Activated CD8-positive, alpha-beta memory T cell treated with anti-CD3 and anti-CD28 coated beads, Interleukin-2, amount 50 U/mL, for 4 hours (primary cell): ENCODE data around the gene C16orf87.
"Not testable (repeated sequence)": the region's sequence is repeated elsewhere in the genome, so short reads cannot be mapped to it uniquely, and the experiment has no call there.

Experiments used
- DNase-seq: peaks from one replicate; pipeline ENCODE4 v3.0.0-alpha.2; 2020

The C16orf87 gene

DNA sequence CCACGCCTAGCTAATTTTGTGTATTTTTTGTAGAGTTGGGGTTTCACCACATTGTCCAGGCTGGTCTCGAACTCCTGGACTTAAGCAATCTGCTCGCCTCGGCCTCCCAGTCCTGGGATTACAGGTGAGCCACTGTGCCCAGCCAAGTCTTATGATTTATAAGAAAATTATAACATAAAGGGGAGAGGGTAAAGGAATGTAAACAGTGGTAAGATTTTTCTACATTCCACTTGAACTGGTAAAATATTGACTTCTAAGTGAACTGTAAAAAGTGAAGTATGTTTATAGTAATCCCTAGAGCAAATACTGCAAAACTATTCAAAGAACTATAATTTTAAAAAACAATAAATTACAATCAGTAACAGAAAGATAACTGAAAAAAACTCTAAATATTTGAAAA, 33.5 kb downstream of the C16orf87 start:
- no peak for DNase-seq

DNA sequence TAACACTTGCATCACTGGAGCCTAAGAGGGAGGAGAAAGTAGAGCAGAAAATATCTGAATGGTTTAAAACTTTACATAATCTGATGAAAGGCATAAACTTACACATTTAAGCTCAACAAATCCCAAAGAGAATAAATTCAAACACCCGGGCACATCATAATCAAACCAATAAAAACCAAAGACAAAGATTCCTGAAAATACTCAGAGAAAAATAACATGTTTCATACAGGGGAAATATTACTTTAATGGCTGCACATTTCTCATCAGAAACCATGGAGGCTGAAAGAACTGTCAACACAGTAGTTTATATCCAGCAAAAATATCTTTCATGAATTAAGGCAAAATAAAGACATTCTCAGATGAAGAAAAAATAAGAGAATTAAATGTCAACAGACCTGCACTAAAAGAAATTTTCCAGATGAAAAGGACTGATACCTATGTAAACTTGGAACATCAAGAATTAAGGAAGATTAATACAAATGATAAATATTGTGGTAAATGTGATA, 34.2 kb downstream of the C16orf87 start:
- no peak for DNase-seq

DNA sequence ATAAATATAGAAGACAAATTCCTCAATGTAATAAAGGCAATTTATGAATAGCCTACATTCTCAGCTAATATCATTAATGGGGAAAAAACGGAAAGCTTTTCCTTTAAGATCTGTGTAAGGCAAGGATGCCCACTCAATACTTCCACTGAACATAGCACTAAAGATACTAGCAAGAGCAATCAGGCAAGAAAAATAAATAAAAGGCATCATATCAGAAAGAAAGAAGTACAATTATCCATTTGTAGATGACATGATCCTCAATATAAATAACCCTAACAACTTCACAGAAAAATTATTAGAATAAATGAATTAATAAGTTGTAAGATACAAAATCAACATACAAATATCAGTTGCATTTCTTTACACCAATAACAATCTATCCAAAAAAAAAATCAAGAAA, 37.1 kb downstream of the C16orf87 start:
- DNase-seq: no peak

DNA sequence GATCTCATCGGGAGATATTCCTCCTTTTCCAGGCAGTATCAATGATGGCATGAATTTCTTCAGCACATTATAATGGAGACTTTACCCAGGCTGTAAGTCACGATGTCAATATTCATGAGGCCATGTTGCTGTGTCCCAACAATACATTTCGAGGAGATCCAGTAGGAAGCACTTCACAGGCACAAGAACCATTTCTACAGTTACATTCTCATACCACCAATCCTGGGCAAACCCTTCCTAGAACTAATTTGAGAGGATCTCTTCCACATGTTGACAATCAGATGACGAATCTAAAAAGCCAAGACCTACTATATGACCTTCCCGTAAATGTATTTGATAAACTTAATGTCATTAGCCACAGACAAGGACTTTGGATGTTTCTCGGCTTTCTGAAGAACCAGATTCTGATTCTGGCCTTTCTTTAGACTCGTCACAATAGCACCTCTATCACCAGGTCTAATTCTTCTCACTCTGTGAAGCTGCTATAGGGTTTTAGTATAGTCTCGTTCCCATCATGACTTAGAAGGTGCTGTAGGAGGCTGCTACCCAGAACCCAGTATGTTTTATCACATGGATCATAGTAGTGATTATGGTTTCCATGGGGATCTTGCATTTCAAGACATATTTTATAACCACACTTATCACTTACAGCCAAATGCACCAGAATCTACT, 40.2 kb downstream of the C16orf87 start:
- no peak for DNase-seq

DNA sequence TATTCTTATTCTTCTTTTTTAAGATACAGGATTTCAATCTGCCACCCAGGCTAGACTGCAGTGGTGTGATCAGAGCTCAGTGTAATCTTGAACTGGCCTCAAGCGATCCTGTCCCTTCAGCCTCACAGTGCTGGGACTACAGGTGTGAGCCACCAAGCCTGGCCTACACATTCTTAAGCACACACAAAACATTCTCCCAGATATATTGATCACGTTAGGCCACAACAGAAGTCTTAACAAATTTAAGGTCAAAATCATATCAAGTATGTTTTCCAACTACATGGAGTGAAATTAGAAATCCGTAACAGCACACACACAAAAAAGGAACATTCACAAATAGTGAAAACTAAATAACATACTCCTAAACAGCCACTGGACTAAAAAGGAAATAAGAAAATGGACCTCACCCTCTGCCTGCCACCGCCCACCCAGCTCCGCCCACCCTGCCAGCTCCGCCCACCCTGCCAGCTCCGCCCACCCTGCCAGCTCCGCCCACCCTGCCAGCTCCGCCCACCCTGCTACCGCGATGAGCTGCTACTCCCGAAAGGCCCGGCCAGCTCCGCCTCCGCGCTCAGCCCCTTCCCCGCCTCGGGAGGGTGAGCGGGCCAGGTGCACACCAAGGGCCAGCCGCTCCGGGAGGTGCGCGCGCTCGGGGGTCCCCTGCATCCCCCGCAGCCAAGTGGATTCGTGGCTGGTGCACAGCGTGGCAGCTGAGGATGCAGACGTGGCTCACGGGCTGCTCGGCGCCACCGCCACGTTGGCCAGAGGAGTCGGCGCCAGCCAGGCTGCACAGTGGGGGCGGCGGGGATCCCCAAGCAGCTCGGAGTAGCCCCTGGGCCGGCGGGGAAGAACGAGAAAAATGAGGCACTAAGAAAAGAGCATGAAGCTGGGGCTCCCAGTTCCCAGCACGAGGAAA, 41.2 kb downstream of the C16orf87 start:
- peak; percentile 70 for DNase-seq

DNA sequence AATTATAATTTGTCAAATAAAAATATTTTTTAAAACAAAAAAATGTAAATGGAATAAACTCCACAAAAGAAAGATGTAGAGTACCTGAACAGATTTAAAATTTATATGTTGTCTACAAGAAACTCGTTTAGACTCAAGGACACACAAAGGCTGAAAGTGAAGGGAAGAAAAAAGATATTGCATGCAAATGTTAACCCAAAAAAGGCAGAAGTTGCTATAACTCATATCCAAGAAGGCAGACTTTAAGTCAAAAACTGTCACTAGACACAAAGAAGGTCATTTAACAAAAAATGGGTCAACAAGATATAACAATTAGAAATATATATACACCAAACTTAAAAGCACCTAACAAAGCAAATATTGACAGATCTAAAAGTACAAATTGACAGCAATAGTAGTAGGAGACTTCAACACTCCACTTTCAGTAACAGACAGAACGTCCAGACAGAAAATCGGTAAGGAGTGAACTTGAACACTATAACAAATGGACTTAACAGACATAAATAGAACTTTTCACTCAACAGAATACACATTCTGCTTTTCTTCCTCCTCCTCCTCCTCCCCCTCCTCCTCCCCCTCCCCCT, 42.0 kb downstream of the C16orf87 start:
- DNase-seq: no peak

DNA sequence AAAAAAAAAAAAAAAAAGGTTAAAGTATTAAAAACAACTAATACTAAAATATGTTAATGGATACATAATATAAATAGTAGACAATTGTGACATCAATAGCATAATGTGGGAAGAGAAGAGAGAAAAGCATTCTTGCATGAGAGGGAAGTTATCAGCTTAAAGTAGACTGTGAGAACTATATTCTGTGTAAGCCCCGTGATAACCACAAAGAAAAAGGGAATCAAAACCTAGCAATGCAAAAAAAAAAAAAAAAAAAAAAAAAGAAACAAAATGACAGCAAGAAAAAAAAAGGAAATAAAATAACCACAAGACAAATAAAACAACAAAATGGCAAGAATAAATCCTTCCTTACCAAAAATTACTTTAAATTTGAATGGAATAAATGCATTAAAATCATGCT, 43.1 kb downstream of the C16orf87 start:
- no peak for DNase-seq

DNA sequence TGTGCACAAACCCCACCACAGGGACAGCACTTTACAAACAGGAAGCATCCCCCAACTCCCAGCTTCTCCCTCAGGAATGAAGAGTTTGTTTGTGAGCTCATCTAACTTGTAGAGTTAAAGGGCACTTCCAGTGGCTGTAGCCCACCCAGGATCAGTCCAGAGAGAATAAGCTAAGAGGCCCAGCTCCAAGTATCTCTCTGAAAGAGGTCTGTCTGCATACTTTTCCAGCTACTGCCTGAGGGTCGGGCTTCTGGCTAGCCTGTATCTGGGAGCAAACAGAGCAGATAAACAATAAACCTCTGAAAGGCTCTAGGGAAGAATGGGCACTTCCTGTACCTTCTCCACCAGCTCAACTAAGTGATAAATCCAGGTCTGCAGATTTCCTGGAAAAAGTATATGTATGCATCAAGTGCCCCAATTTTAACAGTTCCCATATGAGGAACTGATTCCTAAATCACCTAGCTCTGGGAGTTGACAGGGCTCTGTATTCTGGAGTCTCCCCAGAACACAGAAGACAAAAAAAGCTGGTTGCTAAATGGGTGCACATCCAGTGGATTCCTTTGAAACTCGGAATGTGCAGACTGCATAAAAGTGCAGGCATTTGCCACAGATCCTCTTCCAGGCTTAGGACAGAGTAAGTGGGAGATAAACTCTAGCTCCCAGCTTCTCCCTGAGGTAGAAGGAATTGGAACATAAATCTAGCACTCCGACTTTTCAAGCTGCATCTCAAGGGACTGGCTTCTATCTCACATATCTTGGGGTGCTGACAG, 45.7 kb downstream of the C16orf87 start:
- DNase-seq: no peak

DNA sequence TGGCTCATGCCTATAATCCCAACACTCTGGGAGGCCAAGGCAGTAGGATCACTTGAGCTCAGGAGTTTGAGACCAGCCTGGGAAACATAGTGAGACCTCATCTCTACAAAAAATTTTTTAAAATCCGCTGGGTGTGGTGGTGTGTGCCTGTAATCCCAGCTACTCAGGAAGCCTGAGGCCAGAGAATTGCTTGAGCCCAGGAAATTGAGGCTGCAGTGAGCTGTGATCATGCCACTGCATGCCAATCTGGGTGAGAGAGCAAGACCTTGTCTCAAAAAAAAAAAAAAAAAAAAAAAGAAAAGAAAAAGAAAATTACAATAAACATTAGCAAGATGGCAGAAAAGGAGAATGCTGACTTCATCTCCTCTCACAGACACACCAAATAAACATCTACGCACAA, 46.4 kb downstream of the C16orf87 start:
- DNase-seq: not testable (repeated sequence)

DNA sequence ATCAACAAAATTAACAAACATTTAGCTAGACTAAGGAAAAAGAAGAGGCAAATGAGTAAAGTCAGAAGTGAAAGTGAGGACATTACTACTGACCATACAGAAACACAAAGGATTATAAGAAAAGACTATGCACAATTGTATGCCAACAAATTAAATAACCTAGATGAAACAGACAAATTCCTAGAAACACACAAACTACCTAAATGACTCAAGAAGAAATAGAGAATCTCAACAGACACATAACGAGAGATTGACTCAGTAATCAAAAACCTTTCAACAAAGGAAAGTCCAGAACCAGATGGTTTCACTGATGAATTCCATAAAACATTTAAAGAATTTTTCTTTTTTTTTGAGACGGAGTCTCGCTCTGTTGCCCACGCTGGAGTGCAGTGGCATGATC, 47.2 kb downstream of the C16orf87 start:
- no peak for DNase-seq

DNA sequence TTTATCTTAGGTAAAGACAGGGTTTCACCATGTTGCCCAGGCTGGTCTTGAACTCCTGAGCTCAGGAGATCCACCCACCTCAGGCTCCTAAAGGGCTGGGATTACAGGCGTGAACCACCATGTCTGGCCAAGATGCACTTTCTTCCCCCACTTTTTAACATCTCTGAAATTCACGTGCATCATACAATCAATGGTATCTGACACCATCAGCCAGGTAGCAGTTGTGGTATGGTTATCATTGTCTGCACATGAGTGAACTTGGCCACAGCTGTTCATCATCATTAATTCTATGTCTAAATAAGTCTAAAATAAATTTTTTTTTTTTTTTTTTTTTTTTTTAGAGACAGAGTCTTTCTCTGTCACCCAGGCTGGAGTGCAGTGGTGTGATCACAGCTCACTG, 48.7 kb downstream of the C16orf87 start:
- DNase-seq: no peak

DNA sequence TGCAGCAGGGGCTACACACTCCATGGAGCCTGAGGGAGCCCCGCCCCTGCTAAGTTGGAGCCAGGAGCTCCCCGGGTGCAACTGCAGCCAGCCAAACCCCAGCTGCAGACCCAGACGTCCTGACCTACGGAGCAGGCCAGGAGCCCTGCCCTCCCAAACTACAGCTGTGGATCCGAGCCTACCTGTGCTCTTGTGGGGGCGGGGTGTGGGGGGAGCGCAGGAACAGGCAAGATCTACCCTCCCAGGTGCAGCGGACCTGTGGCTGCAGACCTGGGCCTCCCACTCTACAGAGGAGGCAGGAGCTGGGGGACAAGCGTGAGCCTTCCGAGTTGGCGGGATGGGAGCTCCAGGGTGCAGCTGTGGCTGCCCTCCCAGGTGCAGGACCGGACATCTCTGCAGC, 53.2 kb downstream of the C16orf87 start:
- DNase-seq: no peak

DNA sequence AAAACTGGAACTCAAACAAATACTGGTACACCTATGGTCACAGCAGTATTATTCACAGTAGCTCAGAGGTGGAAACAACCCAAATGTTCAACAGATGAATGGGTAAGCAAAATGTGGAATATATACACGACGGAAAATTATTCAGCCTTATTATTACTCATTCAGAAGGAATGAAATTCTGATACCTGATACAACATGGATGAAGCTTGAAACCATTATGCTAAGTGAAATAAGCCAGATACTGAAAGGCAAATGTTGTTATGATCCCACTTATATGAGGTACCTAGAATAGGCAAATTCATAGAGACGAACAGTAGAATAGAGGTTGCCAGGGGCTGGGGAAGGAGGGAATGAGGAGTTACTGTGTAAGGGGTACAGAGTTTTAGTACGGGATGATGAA, 55.8 kb downstream of the C16orf87 start:
- no peak for DNase-seq

DNA sequence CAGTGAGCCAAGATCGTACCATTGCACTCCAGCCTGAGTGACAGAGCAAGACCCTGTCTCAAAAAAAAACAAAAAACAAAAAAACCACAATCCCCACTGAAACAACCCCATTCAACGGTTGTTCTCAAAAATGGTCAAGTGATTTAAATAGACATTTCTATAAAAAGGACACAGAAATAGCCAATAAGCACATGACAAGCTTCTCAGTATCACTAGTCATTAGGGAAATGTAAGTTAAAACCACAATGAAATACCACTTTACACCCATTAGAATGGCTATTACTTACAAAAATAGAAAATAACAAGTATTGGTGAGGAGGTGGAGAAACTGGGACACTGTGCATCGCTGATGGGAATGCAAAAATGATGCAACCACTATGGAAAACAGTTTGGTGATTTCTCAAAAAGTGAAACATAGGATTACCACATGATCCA, 56.2 kb downstream of the C16orf87 start:
- DNase-seq: no peak

DNA sequence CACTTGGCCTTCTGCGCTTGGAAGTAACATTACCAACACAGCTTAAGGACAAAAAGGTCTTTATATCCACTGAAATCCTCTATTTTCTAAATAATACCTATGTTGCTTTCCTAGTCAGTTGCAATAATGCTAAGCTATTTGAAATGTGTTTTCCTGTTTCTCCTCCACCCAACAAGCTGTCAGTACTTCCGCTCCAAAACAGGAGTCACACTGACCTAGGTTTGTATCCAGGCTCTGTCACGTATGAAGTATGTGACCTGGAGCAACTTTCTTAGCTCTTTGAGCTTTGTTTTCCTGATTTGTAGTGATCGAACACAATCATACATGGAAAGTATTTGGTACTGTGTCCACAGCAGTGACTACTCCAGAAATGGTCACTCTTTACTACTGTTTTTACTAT, 58.5 kb downstream of the C16orf87 start:
- no peak for DNase-seq

DNA sequence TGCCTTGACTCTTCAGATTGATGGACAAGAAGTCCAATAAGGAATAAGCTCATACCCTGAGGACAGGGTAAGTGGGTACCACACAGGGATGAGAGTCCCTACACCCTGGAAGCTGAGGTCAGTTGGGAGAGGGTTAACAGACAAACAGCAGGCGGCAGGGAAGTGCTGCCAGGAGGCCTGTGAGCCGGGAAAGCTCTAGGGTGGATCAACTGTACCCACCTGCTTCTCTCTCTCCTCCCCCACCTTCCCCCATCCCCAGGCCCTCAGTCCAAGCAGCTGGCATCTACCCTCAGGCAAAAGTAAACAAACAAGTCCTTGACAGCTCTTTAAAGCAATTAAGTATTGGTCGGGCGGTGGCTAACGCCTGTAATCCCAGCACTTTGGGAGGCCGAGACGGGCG, 62.2 kb downstream of the C16orf87 start:
- no peak for DNase-seq

DNA sequence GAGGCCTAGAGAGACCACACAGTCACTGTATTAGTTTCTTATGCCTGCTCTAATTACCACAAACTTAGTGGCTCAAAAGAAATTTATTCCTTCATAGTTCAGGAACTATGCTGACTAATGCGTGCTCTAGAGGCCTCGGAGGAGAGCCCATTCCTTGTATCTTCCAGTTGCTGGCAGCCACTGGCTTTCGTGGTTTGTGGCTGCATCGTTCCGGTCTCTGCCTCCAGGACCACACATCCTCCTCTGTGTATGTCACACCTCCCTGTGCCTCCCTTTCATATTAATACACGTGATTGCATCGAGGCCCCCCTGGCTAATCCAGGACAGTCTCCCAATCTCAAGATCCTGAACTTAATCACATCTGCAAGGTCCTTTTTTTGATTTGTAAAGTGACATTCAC, 65.9 kb downstream of the C16orf87 start:
- DNase-seq: no peak

DNA sequence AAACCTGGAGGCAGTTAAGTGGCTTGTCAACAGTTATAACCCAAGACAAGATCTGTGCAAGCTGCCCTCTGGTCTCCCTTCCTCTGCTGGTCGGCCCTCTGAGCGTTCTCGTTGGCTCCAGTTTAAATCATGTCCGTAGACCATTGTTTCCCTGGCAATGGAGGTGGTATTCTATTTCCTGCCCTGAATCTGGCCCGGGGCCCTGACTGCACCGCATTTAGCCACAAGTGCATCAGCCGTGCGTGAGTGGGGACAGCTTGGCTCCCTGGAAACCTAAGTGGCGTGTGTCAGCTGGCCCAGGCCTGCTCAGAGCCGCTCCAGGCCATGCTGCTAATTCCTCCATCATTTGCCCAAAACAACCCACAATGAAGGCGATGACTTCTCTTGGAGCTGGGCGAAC, 67.8 kb downstream of the C16orf87 start:
- DNase-seq: no peak

DNA sequence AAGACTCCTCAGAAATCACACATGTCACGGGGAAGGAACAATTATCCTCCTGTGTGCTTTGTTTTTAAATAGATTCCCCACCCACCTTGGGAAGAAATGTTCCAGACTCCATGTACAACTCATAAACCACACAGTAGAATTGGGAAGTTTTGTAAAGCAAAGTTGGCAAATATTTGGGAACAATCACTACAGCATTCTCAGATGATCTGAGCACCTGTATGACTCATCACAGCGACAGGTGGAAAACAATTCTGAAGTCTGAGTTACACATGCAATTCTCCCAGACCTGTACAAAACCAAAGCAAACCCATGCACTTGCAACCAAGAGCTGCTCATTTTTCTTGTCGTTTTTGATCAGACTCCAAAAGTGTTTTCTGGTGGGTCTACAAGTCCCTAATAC, 68.4 kb downstream of the C16orf87 start:
- no peak for DNase-seq

DNA sequence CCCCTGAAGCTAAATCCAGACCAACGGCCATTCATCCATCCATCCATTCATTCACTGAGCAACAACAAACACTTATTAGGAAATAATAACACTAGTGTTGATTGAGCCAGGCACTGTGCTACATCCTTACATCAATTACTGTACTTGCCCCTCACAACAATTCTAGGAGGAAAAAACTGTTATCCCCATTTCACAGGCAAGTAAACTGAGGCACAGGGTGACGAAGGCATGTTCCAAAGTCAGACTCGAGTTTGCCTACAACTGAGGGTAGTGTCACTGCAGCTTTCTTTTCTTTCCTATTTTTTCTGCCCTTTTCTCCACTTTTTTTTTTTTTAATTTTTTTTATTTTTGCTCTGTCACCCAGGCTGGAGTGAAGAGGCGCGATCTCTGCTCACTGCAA, 71.7 kb downstream of the C16orf87 start:
- no peak for DNase-seq

DNA sequence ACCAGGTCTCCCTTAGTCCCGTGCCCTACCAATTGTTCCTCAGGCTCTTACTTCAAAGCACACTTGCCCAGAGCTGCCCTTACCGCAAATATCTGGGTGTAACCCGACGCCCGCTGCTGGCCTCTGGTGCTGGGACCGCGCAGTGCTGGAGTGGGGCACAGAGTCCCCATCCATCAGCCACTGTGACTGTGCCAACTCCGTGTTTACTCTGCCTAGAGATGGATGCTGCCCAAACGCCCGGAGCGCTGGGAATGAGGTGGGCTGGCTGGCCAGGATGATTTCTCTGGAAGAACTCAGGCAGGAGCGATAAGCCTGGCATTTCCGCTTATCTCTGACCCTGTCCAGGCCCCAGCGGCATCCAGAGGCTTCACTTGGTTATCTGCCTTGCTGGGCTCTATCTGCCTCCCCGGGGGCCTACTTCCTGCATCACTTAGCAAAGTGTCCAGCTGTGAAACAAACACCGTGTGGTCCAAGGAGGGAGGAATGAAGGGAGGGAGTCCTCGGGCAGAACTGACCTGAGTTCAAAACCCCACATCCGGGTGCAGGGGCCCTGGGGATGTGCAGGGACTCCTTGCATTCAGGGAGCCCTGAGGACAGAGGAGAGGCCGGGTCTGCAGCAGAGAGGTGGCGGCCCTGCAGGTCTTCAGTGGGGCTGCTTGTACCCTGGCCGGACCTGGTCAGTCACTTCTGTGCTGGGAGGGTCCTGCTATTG, 73.5 kb downstream of the C16orf87 start:
- no peak for DNase-seq

DNA sequence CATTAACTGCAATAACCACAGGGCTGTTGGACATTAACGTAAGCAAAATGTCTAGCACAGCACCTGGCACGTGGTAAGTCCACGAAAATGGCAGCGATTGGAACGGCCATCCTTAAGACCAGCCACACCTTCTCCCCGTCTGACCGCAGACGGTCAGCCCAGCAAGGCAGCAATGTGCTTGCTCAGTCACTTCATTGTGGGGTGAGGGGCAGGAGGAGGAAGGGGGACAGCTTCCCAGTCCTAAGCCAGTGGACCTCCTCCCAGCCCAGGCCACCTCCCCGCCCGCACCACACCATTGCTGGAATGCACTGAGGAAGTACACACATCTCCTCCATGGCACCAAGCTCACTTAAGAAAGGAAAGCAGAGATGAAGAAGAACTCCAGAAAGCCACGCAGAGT, 74.2 kb downstream of the C16orf87 start:
- DNase-seq: no peak
